ENCODE data around the gene PRPF40B.
A peak's percentile ranks its signal among the peaks of the same experiment; 100 is the strongest.

PRPF40B gene

GRCh38 chr12:49636574-49636973 lies 13.2 kb downstream of the PRPF40B start:
- no peak for DNase-seq
- TF ChIP-seq POLR2A (IDR thresholded peaks at IDR 0.05; ENCODE audit: low read length) (no peak), GATA1 (IDR thresholded peaks at IDR 0.05; ENCODE audit: low read depth, low read length) (no peak)

DNA sequence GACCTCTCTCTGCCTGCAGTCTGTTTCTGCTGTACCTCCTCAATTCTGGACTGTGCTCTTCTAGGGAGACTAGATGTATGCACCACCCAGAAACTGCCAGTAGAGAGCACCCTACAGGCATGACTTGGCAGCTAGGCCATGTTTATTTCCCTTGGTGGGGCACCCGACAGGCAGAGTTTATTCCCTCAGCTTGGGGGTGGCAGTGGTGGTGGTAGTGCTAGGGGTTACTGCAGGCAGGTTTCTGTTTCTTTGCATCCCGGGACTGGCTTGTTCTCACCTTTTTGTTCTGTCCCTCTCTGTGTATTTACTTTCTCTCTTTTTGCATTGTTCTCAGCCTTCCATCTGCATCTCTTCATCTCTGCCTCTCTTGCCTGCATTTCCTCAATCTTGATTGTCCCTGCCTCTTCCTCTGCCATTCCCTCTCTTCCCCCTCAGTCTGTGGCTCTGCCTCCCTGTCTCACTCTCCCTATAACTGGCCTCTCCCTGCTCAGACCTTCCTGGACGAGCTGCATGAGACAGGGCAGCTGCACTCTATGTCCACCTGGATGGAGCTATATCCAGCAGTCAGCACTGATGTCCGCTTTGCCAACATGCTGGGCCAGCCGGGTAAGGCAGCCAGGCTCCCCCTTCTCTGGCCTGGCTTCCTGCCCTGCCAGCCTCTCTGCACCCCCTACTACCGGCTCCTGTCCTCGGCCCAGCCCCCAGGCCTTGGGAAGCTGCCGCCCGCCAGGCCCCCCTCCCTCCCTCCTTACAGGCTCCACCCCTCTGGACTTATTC lies 13.8 kb downstream of the PRPF40B start:
- no peak for TF ChIP-seq POLR2A (IDR thresholded peaks at IDR 0.05; ENCODE audit: low read length)
- no peak for TF ChIP-seq GATA1 (IDR thresholded peaks at IDR 0.05; ENCODE audit: low read depth, low read length)
- DNase-seq = peak; percentile 73 to 77

- TF ChIP-seq GATA1 (IDR thresholded peaks at IDR 0.05; ENCODE audit: low read depth, low read length) (no peak), POLR2A (IDR thresholded peaks at IDR 0.05; ENCODE audit: low read length) (no peak)
- no peak for DNase-seq
These were observed 18.5 kb downstream of the PRPF40B start for GRCh38 chr12:49641748-49642369.

DNA sequence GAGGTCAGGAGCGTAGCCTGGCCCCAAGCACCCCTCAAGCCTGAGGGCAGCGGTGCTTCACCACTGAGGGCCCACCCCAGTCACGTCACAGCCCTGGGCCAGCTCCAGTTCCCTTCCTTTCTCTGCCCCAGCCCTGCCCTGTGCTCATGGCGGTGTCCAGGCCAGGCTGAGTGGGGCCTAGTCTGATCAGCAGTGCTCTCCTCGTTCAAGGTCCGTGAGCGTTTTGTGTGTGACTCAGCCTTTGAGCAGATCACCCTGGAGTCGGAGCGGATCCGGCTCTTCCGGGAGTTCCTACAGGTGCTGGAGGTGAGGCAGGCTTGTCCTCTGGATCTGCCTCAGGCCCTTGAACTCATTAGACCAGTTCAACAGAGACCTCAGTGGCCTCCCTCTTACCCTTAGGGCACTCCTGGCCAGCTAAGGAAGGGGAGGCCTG lies 19.0 kb downstream of the PRPF40B start:
- DNase-seq = no peak
- no peak for TF ChIP-seq GATA1 (IDR thresholded peaks at IDR 0.05; ENCODE audit: low read depth, low read length)
- no peak for TF ChIP-seq POLR2A (IDR thresholded peaks at IDR 0.05; ENCODE audit: low read length)

DNA sequence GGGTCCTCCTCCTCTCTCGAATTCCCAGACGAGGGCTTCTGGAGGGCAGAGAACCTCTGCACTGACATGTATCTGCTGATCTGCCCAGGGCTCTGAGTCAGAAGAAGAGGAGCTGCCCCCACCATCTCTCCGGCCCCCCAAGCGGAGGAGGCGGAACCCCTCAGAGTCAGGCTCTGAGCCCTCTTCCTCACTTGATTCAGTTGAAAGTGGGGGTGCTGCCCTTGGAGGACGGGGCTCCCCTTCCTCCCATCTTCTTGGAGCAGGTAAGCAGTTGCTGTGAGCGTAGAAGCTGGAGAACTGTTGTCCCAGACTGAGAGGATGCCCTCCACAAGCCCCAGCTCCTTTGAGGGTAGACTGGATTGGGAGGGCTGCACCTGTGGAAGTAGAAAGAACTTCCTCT lies 19.8 kb downstream of the PRPF40B start:
- no peak for DNase-seq
- no peak for TF ChIP-seq POLR2A (IDR thresholded peaks at IDR 0.05; ENCODE audit: low read length)

GRCh38 chr12:49643961-49644619 lies 20.7 kb downstream of the PRPF40B start:
- TF ChIP-seq POLR2A (IDR thresholded peaks at IDR 0.05; ENCODE audit: low read length) (no peak), GATA1 (IDR thresholded peaks at IDR 0.05; ENCODE audit: low read depth, low read length) (no peak)

GRCh38 chr12:49644620-49644994 lies 21.2 kb downstream of the PRPF40B start:
- no peak for TF ChIP-seq GATA1 (IDR thresholded peaks at IDR 0.05; ENCODE audit: low read depth, low read length)
- no peak for TF ChIP-seq POLR2A (IDR thresholded peaks at IDR 0.05; ENCODE audit: low read length)
- peak; percentile 77 to 89 for DNase-seq

More at GRCh38 chr12:49643961-49644619, 20.7 kb downstream of the PRPF40B start:
- no peak for DNase-seq

DNA sequence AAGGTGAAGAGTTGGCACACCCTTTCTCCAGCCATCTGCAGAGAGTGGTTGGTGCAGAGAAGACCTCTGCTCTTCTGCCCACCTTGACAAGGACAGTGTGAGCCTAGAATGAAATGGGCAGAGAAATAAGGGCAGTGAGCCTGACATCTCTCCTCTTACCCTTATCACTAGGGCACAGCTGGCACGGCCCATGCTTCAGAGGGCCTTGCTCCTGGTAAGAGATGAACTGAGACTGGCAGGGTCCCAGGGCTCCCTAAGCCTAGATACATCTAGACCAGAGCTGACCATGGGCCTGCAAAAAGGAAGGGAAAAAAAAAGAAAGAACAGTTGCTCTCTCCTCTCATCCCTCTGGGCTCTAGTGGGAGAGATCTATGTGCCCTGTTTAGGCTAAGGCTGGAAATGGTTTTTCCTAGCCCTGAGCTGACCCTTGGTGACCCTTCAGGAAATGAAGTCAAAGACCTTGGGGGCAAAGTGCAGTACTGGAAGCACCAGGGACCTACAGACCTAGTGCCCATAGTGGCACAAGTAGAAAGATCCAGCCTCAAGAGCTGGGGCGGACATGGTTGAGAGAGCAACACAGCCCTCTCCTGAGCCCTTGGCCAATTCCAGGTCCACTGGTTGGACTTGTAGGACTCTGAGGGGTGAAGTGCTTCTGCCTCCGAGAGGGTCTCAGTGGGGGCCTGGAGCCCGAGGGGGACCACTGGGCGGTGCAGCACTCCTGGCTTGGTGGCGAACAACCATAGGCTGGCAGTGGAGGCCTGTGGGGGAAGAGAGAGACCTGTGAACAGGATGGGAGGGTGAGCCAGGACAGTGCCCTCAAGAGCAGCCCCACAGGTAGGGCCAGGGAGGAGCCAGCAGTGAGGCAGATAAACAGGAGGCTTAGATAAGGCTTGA lies 22.0 kb downstream of the PRPF40B start:
- DNase-seq = peak; percentile 38 to 46
- TF ChIP-seq GATA1 (IDR thresholded peaks at IDR 0.05; ENCODE audit: low read depth, low read length) (no peak), POLR2A (IDR thresholded peaks at IDR 0.05; ENCODE audit: low read length) (no peak)

GRCh38 chr12:49646331-49646830 lies 23.0 kb downstream of the PRPF40B start:
- TF ChIP-seq GATA1 (IDR thresholded peaks at IDR 0.05; ENCODE audit: low read depth, low read length) = no peak
- TF ChIP-seq POLR2A (IDR thresholded peaks at IDR 0.05; ENCODE audit: low read length) = no peak
- peak in 1 of 2 experiments; percentile 12 for DNase-seq

DNA sequence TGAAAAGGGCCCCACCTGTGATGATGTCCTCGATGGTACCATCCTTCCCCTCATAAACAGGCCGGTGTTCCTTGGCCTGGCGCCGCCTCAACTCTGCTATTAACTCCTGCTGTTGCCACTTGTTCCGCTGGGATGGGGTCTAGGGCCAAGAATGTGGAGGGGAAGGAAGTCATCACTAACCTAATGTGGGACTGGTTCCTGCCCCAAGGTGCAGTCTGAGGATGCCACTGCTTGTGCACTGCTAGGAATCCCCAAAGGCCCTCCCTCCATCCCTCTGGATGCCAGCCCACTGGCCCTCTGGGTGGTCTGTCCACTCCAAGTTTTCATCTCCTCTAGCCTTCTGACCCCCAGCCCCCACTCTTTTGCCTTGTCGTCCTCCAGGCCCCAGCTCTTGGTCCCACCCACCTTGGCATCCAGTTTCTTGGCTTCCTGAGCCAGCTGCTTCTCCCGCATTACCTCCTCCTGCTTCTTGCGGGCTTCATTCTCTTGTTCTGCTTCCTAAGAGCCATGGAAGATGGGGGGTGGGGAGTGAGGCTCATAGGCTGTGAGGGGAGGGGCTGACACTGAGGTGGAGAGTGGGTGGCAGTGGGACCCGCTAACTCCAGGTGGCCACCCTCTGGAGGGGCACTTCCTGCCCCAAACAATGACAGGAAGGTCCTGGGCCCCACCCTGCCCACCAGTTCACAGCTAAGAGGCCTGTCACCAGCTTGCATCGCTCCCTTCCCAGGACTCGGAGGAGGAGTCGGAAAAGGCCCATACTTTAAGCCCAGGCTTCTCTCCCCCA lies 23.7 kb downstream of the PRPF40B start:
- TF ChIP-seq POLR2A (IDR thresholded peaks at IDR 0.05; ENCODE audit: low read length) = no peak
- no peak for TF ChIP-seq GATA1 (IDR thresholded peaks at IDR 0.05; ENCODE audit: low read depth, low read length)
- DNase-seq = no peak

- TF ChIP-seq GATA1 (IDR thresholded peaks at IDR 0.05; ENCODE audit: low read depth, low read length) (no peak), POLR2A (IDR thresholded peaks at IDR 0.05; ENCODE audit: low read length) (no peak)
- peak in 1 of 2 experiments; percentile 18 for DNase-seq
These were observed 24.7 kb downstream of the PRPF40B start for GRCh38 chr12:49647827-49648711.

DNA sequence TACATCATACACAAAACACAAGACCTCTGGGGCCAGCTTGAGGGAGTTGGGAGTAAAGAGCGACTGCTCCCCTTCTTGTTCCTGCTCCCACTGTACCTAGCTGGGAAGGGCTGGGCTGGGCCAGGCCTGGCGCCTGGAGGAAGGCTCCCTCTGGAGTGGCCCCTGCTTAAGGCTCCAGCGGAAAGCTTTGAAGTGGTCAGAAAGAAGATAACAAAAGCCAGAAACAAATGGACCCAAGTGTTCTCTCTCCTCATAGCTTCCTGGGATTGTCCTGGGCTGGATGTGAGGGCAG lies 25.3 kb downstream of the PRPF40B start:
- DNase-seq = no peak
- TF ChIP-seq POLR2A (IDR thresholded peaks at IDR 0.05; ENCODE audit: low read length) = no peak
- TF ChIP-seq GATA1 (IDR thresholded peaks at IDR 0.05; ENCODE audit: low read depth, low read length) = no peak
